NCI-H146 treated with DMSO at 0.1 percent for 48 hours (cell line): Measurements from ENCODE around the gene KIF5C.

Source experiments
- DNase-seq: peaks from one replicate; lab custom pipeline; 2025; ENCODE audit not compliant: unreplicated experiment; lab: John Stamatoyannopoulos, UW

KIF5C gene

GRCh38 chr2:149009576-149010461, 134.8 kb downstream of the KIF5C start:
- no peak for DNase-seq

- DNase-seq, result no peak
Measured at GRCh38 chr2:149012545-149012944, 137.5 kb downstream of the KIF5C start.

GRCh38 chr2:149015501-149015900, 140.5 kb downstream of the KIF5C start:
- DNase-seq, result no peak

DNA sequence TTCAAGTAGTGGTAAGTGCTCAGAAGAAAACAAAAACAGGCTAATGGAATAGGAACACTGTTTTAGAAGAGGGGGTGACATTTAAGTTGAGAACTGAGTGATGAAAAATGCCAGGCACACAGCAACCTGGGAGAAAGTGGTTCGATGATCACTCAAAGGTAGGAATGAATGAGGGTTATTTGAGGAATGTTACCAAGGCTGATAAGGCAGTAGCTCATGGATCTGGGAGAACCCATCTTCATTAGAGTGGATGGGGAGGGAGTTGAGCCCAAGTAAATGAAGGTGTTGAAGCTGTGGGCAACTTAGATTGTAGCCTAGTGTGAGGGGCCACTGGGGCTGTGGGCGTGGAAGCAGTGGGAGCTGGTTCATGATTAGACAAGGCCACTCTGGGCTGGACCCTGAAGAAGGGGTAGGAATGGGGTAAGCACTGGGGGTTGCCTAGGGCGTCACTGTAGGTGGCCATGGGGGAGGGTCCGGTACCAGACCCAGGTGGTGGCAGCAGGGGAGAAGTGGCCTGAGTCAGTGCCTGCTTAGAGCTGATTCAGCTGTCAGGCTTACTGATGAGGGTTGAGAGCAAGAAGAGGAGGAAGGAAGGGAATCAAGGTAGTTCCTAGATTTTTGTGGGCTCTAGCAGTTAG, 141.0 kb downstream of the KIF5C start:
- DNase-seq, result no peak

- DNase-seq, result peak; percentile 8
Measured at GRCh38 chr2:149017116-149017985, 142.3 kb downstream of the KIF5C start.

DNA sequence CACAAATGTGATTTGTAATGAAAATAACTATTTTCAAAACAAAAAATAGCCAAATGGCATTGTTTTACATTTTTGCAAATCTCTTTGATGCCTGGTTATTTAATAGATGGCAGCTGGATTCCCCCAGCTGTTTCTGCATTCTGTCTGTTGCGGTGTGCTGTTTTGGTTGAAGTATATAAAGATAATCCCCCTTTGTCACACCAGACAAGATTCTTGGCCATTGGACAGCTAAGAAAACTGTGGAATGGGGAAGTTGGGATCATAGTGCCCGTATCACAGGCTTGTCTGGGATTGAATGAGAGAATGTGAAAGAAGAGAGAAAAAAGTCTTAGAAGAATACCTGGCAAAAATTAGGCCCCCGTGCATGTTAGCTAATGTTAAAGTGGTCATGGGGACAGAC, 144.0 kb downstream of the KIF5C start:
- DNase-seq, result no peak

DNA sequence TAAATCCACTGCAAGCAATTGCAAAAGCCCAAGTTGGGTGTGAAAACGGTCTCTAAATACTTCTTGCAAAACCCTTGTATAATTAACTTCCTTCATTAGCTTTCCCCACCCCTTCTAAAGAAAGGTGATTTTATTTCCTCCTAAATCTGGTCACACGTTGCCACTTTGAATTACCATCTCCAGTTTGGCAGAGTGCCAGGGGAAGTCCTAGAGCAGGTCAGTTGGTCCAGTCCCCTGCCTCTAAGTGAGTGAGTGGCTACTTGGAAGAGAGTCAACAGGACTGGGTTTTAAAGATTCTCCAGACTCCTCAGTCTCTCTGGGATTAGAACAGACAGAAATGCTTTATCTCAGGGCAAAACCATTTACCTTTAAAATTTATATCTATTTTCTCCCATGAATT, 144.7 kb downstream of the KIF5C start:
- no peak for DNase-seq

DNA sequence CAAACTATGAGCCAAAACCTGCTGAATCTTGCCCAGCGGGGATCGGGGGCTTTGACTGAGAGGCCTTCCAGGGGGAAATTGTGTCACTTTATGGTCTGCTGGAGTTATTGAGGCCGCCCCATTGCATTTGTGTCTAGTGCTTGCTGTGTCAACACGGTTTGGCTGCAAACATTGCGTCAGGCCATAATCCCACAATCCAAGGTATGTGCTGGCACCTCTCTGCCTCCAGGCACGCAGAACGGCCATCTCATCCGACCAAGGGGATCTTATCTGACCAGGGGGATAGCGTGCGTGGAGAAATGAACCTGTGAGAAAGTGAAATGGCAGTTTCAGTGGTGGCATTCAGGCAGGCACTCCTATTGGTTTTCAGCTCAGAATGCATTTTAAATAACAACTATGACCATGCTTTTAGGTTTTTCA, 145.4 kb downstream of the KIF5C start:
- DNase-seq, result no peak

- no peak for DNase-seq
Measured at GRCh38 chr2:149021271-149021719, 146.3 kb downstream of the KIF5C start.

GRCh38 chr2:149021761-149022160, 146.7 kb downstream of the KIF5C start:
- DNase-seq, result no peak

- no peak for DNase-seq
Measured at GRCh38 chr2:149023091-149023490, 148.1 kb downstream of the KIF5C start.

- DNase-seq, result no peak
Measured at GRCh38 chr2:149027590-149028250, 152.7 kb downstream of the KIF5C start.

DNA sequence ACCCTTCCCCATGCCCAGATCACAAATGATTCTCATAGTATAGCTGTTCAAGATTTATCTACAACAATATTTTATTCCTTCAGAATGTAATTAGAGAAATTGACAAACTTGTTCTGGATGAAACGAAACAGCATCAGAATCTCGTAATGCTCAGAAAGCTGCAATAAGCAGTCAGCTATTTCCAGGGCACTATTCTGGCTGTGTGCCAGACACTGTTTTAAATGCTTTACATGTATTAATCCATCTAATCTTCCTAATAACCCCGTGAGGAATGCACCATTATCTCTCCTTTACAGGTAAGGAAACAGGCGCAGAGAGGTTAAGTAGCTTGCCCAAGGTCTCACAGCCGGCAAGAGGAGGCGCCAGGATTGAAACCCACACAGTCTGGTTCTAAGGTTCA, 153.3 kb downstream of the KIF5C start:
- no peak for DNase-seq

DNA sequence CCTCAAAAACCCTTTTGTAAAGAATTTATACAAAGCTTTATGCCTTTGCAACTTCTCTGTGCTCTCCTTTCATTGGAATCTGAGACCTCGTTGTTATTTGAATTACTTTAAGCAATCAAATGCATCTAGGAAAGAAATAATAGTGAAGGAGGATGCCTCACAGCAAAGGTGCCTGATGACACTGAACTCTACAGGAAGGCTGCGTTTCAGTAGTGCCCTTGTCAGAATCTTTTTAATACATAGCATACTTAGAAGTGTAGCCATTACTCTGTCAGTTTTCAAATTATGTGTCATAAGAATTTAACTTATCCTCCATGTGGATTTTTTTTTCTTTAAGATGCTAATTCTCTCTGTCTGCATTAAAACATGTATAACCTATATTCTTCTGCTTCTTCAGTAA, 153.9 kb downstream of the KIF5C start:
- no peak for DNase-seq

GRCh38 chr2:149029307-149029965, 154.4 kb downstream of the KIF5C start:
- no peak for DNase-seq

DNA sequence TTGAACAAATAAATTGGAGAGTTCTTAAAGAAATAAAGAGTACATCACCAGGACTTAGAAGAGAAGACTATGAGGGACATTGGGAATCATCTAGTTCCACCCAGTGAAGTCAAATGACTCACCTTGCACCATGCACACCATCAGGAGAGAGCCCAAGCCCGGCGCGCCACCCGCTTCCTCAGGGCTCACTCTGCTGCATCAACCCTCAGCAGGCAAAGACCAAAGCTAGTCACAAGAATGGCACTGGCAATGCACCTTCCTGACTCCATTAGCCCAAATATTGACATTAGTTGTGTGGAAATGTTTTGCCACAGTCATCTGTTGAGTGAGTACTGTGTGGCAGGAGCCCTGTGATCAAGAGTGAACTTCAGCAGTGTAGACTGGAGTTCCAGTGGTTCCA, 156.4 kb downstream of the KIF5C start:
- DNase-seq, result no peak

GRCh38 chr2:149033716-149034115, 158.7 kb downstream of the KIF5C start:
- peak; percentile 71 for DNase-seq

DNA sequence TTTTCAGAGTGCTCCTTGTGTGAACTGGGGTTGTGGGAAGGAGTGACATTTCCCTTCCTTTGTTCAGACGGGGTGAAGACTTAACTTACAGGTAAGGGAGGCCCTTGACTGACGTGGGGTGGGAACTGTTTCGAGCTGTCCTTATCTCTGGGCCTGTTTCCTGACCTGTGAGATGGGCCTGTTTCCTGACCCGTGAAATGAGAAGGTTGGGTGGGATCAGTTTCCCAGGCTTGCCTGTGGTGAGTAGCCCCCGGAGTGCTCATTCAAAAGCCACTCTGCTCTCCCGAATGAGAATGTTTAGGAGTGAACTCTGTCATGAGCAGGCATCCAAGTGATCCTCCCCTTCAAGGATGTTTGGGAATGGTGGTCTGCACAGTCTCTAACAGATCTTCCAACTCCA, 159.4 kb downstream of the KIF5C start:
- no peak for DNase-seq

- DNase-seq, result no peak
Measured at GRCh38 chr2:149036507-149037293, 161.7 kb downstream of the KIF5C start.

GRCh38 chr2:149037851-149038250, 162.8 kb downstream of the KIF5C start:
- DNase-seq, result no peak
